Measurements from ENCODE around the gene MIB1.

MIB1 gene

DNA sequence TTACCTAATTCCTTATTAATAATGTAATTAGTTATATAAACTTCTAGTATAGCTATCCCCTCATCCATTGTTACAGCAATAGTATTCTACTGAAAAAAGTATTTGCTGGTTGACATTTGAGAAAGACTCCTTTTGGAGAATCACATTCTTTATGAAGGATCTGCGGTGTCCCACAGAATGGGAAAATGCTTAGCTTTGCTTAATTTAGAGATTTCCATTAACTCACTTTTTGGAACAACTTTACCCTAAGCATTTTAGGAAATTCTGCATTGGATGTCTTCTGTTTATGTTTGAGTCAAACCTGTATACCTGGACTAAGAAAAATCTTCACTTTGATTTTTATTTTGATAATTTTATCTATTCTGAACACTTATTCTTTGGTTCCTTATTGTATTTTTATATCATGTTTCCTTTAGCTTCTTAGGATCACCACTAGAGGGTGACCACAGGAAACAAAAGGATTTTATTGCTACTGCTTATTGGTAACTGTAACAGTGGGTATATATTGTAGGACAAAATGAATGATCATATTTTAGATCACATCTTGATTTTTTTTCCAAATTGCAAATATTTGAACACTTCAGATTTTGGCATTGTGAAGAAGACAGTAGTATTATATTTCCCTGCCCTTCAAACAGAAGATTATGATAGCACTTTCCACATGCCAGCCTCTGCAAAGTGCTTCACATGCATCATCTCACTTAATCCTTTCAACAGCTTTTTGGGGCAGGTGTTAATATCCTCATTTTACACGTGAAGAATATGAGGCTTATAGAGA lies 79.6 kb downstream of the MIB1 start:
- H3F3A ChIP-seq (ENCODE audit: control insufficient read depth, insufficient read depth) = peaks cover 4% of the 10 kb centered on the region; the same call in 1 of the 2 replicates
- H3K36me3 ChIP-seq (ENCODE audit: control insufficient read depth, low read length) = peaks cover 15% of the 10 kb centered on the region
- H3K79me2 ChIP-seq (ENCODE audit: control insufficient read depth, low read length) = no peaks in the 10 kb centered on the region
- H3K4me2 ChIP-seq (ENCODE audit: low read length) = no peak overlapping the region
- H3K4me3 ChIP-seq (ENCODE audit: low read length) = no peak overlapping the region
- no peaks in the 10 kb centered on the region for H4K20me1 ChIP-seq (ENCODE audit: control insufficient read depth, insufficient read depth, low read depth, low read length)
- no peaks in the 10 kb centered on the region for H3K9me3 ChIP-seq (ENCODE audit: control insufficient read depth, insufficient read depth, low read length)
- no peaks in the 10 kb centered on the region for H3K9me2 ChIP-seq (replicated peaks; ENCODE audit: control insufficient read depth, low read length)
- no peaks in the 10 kb centered on the region for H3K4me1 ChIP-seq (ENCODE audit: control insufficient read depth, low read length)
- TF ChIP-seq EZH2phosphoT487 (IDR thresholded peaks at IDR 0.05; ENCODE audit: borderline replicate concordance, low read length) = no peak
- TF ChIP-seq, protein P1, sequence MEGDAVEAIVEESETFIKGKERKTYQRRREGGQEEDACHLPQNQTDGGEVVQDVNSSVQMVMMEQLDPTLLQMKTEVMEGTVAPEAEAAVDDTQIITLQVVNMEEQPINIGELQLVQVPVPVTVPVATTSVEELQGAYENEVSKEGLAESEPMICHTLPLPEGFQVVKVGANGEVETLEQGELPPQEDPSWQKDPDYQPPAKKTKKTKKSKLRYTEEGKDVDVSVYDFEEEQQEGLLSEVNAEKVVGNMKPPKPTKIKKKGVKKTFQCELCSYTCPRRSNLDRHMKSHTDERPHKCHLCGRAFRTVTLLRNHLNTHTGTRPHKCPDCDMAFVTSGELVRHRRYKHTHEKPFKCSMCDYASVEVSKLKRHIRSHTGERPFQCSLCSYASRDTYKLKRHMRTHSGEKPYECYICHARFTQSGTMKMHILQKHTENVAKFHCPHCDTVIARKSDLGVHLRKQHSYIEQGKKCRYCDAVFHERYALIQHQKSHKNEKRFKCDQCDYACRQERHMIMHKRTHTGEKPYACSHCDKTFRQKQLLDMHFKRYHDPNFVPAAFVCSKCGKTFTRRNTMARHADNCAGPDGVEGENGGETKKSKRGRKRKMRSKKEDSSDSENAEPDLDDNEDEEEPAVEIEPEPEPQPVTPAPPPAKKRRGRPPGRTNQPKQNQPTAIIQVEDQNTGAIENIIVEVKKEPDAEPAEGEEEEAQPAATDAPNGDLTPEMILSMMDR (IDR thresholded peaks at IDR 0.05; ENCODE audit: low read depth, low read length, poor library complexity, severe bottlenecking) = peak; percentile 70
- H3K27ac ChIP-seq (ENCODE audit: low read depth, low read length) = no peak overlapping the region
- H3K27me3 ChIP-seq (ENCODE audit: control insufficient read depth, low read length) = no peaks in the 10 kb centered on the region

DNA sequence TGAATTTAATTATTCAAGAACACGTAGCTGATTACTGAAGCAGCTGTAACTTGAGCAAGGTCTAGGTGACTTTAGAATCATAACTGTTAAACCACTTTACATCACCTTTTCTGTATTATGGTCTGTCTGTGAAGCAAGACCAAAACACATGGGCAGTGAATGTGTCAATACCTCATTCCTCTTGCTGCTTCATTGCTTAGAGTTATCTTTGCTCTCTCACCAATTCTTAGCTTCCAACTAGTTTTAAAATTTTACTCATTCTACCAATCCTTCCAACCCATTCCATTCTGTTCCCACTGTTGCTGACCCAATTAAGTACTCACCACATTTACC lies 80.2 kb downstream of the MIB1 start:
- Histone ChIP-seq H3K79me2 (ENCODE audit: control insufficient read depth, low read length) (no peaks in the 10 kb centered on the region), H3F3A (ENCODE audit: control insufficient read depth, insufficient read depth) (peaks cover 4% of the 10 kb centered on the region; the same call in 1 of the 2 replicates), H3K27ac (ENCODE audit: low read depth, low read length) (no peak overlapping the region), H3K9me2 (replicated peaks; ENCODE audit: control insufficient read depth, low read length) (no peaks in the 10 kb centered on the region), H3K27me3 (ENCODE audit: control insufficient read depth, low read length) (no peaks in the 10 kb centered on the region), H3K4me2 (ENCODE audit: low read length) (no peak overlapping the region), H3K36me3 (ENCODE audit: control insufficient read depth, low read length) (peaks cover 17% of the 10 kb centered on the region), H3K4me1 (ENCODE audit: control insufficient read depth, low read length) (peaks cover 3% of the 10 kb centered on the region), H4K20me1 (ENCODE audit: control insufficient read depth, insufficient read depth, low read depth, low read length) (no peaks in the 10 kb centered on the region), H3K4me3 (ENCODE audit: low read length) (no peak overlapping the region), H3K9me3 (ENCODE audit: control insufficient read depth, insufficient read depth, low read length) (no peaks in the 10 kb centered on the region)
- TF ChIP-seq, protein P1 (IDR thresholded peaks at IDR 0.05; ENCODE audit: low read depth, low read length, poor library complexity, severe bottlenecking) = no peak
- TF ChIP-seq EZH2phosphoT487 (IDR thresholded peaks at IDR 0.05; ENCODE audit: borderline replicate concordance, low read length) = no peak

DNA sequence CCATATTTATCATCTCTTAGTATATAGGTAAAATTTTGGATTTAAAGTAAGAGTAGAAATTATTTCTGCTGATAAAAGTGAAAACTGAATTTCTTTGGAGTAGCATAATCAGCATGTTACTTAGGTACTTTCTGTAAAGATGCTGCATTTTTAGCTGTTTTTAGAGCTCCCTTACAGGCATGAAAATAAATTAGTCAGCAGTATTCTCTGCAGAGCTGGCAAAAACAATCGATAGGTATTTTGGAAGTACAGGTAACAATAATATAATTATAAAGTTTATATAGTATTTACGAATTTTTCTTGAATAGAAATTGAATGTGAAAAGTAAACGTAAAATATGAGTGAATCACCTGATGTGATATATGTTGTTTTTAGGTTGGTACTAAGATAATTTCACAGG lies 83.3 kb downstream of the MIB1 start:
- Histone ChIP-seq H3K36me3 (ENCODE audit: control insufficient read depth, low read length) (peaks cover 21% of the 10 kb centered on the region), H3K27me3 (ENCODE audit: control insufficient read depth, low read length) (no peaks in the 10 kb centered on the region), H3K79me2 (ENCODE audit: control insufficient read depth, low read length) (no peaks in the 10 kb centered on the region), H4K20me1 (ENCODE audit: control insufficient read depth, insufficient read depth, low read depth, low read length) (no peaks in the 10 kb centered on the region), H3K27ac (ENCODE audit: low read depth, low read length) (no peak overlapping the region), H3K9me3 (ENCODE audit: control insufficient read depth, insufficient read depth, low read length) (no peaks in the 10 kb centered on the region), H3F3A (ENCODE audit: control insufficient read depth, insufficient read depth) (peaks cover 4% of the 10 kb centered on the region; the same call in 1 of the 2 replicates), H3K4me3 (ENCODE audit: low read length) (no peak overlapping the region), H3K9me2 (replicated peaks; ENCODE audit: control insufficient read depth, low read length) (no peaks in the 10 kb centered on the region), H3K4me2 (ENCODE audit: low read length) (no peak overlapping the region), H3K4me1 (ENCODE audit: control insufficient read depth, low read length) (peaks cover 22% of the 10 kb centered on the region)
- TF ChIP-seq, protein P1 (IDR thresholded peaks at IDR 0.05; ENCODE audit: low read depth, low read length, poor library complexity, severe bottlenecking) = no peak
- TF ChIP-seq EZH2phosphoT487 (IDR thresholded peaks at IDR 0.05; ENCODE audit: borderline replicate concordance, low read length) = no peak
